ENCODE measurements around the gene MGARP. TPM values are rescaled to one million over a fixed set of nuclear protein-coding genes. Genes with fewer than 3 reads are reported as not detected.

The MGARP gene
- total RNA-seq, 4 donors from 2014 or later: 1.4 TPM; not detected in 3

GRCh38 chr4:139312552-139313332 lies 32.7 kb upstream of the MGARP start:
- Histone ChIP-seq H3K27ac (peak overlapping the region in 1 of 4 donors; percentile 49), H3K4me1 (peaks cover 0 to 49% (median 14%) of the 10 kb centered on the region in 4 donors), H3K27me3 (no peaks in the 10 kb centered on the region), H3K4me3 (no peak overlapping the region), H3K36me3 (peaks cover 0 to 6% (median 0%) of the 10 kb centered on the region in 3 donors), H3K9me3 (no peaks in the 10 kb centered on the region)
- WGBS, 2 donors: 93 to 94% methylated on average over 3 of the region's 3 CpGs
- DNase-seq (ENCODE audit: low spot score in 2 of 2): no peak
- TF ChIP-seq POLR2A (IDR thresholded peaks at IDR 0.05) (no peak), CTCF (IDR thresholded peaks at IDR 0.05) (no peak), EP300 (IDR thresholded peaks at IDR 0.05) (no peak)

DNA sequence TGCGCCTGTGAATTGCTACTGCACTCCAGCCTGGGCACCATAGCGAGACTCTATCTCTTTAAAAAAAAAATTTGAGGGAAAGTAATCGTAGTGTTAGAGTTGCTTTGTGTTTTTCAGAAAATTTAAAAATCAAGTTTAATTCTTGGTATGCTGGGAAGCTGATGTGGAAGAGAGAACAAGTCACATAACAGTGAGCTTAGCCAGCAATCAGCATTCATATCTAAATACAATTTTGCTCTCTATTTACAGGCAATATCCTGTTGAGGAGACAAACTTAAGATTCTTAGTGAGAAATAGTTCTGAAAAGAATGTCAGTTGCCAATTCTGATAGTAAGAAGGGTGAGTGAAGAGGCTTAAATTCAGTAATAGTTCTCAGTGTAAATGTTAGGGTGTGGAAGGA lies 31.9 kb upstream of the MGARP start:
- Histone ChIP-seq H3K4me3 (no peak overlapping the region), H3K9me3 (no peaks in the 10 kb centered on the region), H3K36me3 (peaks cover 0 to 6% (median 0%) of the 10 kb centered on the region in 3 donors), H3K4me1 (peaks cover 0 to 57% (median 14%) of the 10 kb centered on the region in 4 donors), H3K27me3 (no peaks in the 10 kb centered on the region), H3K27ac (no peak overlapping the region)
- no peak for DNase-seq (ENCODE audit: low spot score in 2 of 2)
- WGBS, 2 donors: 65 to 66% methylated on average over 3 of the region's 3 CpGs
- TF ChIP-seq CTCF (IDR thresholded peaks at IDR 0.05): no peak
- TF ChIP-seq POLR2A (IDR thresholded peaks at IDR 0.05): no peak
- TF ChIP-seq EP300 (IDR thresholded peaks at IDR 0.05): no peak

DNA sequence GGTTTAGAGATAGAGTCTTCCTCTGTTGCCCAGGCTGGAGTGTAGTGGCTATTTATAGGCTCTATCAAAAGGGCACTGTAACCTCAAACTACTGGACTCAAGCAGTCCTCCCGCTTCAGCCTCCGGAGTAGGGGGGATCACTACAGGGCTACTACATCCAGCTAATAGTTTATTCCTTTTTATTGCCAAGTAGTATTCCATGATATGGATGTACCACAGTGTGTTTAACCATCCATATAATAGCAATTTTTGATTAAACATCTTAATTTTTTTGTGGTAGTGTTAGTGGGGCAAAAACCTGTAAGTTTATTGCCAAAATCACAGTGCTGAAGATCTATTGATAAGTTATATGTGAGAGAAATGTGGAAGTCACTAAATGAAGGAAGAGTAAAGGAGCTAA lies 24.9 kb upstream of the MGARP start:
- WGBS, 2 donors: 98% methylated on average over 2 of the region's 2 CpGs
- Histone ChIP-seq H3K4me1 (peaks cover 0 to 48% (median 19%) of the 10 kb centered on the region in 4 donors), H3K27me3 (no peaks in the 10 kb centered on the region), H3K9me3 (no peaks in the 10 kb centered on the region), H3K36me3 (peaks cover 0 to 14% (median 0%) of the 10 kb centered on the region in 3 donors), H3K4me3 (no peak overlapping the region), H3K27ac (no peak overlapping the region)
- TF ChIP-seq CTCF (IDR thresholded peaks at IDR 0.05) (no peak), EP300 (IDR thresholded peaks at IDR 0.05) (no peak), POLR2A (IDR thresholded peaks at IDR 0.05) (no peak)
- DNase-seq (ENCODE audit: low spot score in 2 of 2): no peak

DNA sequence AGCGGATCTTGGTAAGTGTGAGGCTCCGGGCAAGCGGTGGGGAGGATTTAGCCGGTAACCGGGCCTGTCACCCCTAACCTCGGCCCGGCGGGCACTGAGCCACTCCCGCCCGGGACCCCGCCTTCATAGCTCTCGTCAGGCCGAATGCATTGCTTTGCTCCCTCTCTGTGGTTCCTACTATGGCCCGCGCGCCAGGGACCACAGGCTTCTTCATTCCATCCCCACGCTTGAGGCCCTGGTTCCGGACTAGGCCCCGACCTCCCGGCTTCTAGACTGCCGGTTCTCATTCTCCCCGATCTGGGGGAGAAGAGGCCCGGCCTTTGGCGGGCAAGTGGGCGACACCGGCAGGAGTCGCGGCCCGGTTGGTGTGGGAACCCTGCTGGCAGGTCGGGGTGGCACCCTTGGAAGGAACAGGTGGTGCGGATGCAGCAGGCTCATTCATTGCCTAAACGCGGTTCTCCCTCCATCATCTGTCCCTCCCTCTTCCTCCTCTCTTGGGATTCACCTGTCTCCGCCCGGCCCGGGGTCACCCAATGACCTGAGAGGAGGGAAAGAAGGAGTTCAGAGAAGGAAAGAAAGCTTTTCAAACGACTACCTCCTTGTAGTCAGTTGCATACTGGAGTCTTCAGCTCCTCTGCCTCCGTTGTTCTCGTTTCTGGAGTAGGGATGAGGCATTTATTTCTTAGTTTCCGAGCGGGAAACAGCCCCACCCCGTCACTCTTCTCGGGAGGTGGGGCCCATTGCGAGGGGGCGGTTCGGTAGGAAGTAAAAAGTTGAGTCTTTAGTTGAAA lies 22.0 kb upstream of the MGARP start, which contains the start of gene NDUFC1:
Gene NDUFC1, minus strand, starts transcription at position 657 of the 791 bp plus-strand sequence. CDS start 6,679 bp downstream, outside the sequence.
- Histone ChIP-seq H3K9me3 (no peaks in the 10 kb centered on the region), H3K27ac (peak within 1 kb of the TSS; percentile 88 to 96 (median 94)), H3K4me1 (peaks cover 0 to 55% (median 25%) of the 10 kb centered on the region in 4 donors), H3K27me3 (no peaks in the 10 kb centered on the region), H3K4me3 (peak within 1 kb of the TSS; percentile 82 to 99 (median 96)), H3K36me3 (peaks cover 0 to 8% (median 0%) of the 10 kb centered on the region in 3 donors)
- peak in 1 of 2 donors; percentile 38 for DNase-seq (ENCODE audit: low spot score in 2 of 2)
- TF ChIP-seq CTCF (IDR thresholded peaks at IDR 0.05) (peak in 1 of 5 experiments; percentile 21), EP300 (IDR thresholded peaks at IDR 0.05) (no peak), POLR2A (IDR thresholded peaks at IDR 0.05) (peak in 1 of 2 donors; percentile 12)
- 0% methylated on average over 27 to 42 of the region's 46 CpGs for WGBS, 2 donors

Data from tibial nerve (tissue), 4 donors.